ENCODE results near the gene OMP.

OMP gene

GRCh38 chr11:77071077-77071476, 31.6 kb upstream of the OMP start:
- H2AFZ ChIP-seq (ENCODE audit: low read depth), result no peak overlapping the region
- no peak overlapping the region for H3K9ac ChIP-seq
- TF ChIP-seq CTCF (conservative IDR thresholded peaks at IDR 0.05; ENCODE audit: low read depth, low read length), result no peak
- H3K4me1 ChIP-seq (ENCODE audit: low read depth, poor library complexity, severe bottlenecking), result no peaks in the 10 kb centered on the region
- H3K4me3 ChIP-seq (IDR thresholded peaks at IDR 0.05; ENCODE audit: insufficient read depth, low read depth, low read length), result no peak overlapping the region
- H3K79me2 ChIP-seq (ENCODE audit: insufficient read depth, low read depth), result no peaks in the 10 kb centered on the region
- H3K27me3 ChIP-seq (ENCODE audit: insufficient read depth, low read depth), result no peaks in the 10 kb centered on the region; the same call in 1 of the 2 replicates
- H3K27ac ChIP-seq, result no peak overlapping the region
- H4K20me1 ChIP-seq (ENCODE audit: insufficient read depth), result no peaks in the 10 kb centered on the region
- no peaks in the 10 kb centered on the region for H3K36me3 ChIP-seq (ENCODE audit: insufficient read depth)
- H3K4me2 ChIP-seq, result no peak overlapping the region

- Histone ChIP-seq H3K4me2 (no peak overlapping the region), H3K27me3 (ENCODE audit: insufficient read depth, low read depth) (no peaks in the 10 kb centered on the region; the same call in 1 of the 2 replicates), H4K20me1 (ENCODE audit: insufficient read depth) (no peaks in the 10 kb centered on the region), H3K4me3 (IDR thresholded peaks at IDR 0.05; ENCODE audit: insufficient read depth, low read depth, low read length) (no peak overlapping the region), H3K79me2 (ENCODE audit: insufficient read depth, low read depth) (no peaks in the 10 kb centered on the region), H2AFZ (ENCODE audit: low read depth) (no peak overlapping the region), H3K36me3 (ENCODE audit: insufficient read depth) (no peaks in the 10 kb centered on the region), H3K27ac (no peak overlapping the region), H3K9ac (no peak overlapping the region), H3K4me1 (ENCODE audit: low read depth, poor library complexity, severe bottlenecking) (no peaks in the 10 kb centered on the region)
- TF ChIP-seq CTCF (conservative IDR thresholded peaks at IDR 0.05; ENCODE audit: low read depth, low read length), result no peak
Observed at GRCh38 chr11:77071671-77072605, 30.7 kb upstream of the OMP start.

DNA sequence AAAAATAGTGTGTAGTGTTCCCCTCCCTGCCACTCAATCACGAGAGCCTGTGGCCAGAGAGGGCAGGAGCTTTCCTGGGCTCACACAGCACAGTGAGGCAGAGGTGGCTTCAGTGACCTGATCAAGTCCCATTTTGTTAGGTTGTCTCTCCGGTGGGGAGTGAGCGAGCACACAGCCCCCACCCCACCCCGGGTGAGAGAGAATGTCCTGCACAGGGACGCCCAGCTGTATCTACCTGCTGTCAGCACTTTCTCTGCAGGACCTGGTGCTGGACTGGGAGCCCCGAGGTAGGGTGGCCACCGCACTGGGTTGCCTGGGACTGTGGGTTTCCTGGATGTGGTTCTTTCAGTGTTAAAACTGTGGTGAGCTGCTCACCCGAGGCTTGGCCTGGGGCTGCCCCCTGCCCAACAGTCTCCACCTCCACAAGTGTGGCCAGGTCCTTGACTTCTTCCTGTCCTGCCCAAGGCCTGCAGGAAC, 29.8 kb upstream of the OMP start:
- TF ChIP-seq CTCF (conservative IDR thresholded peaks at IDR 0.05; ENCODE audit: low read depth, low read length), result no peak
- H3K79me2 ChIP-seq (ENCODE audit: insufficient read depth, low read depth), result no peaks in the 10 kb centered on the region
- no peak overlapping the region for H2AFZ ChIP-seq (ENCODE audit: low read depth)
- H3K27ac ChIP-seq, result no peak overlapping the region
- H4K20me1 ChIP-seq (ENCODE audit: insufficient read depth), result no peaks in the 10 kb centered on the region
- no peaks in the 10 kb centered on the region; the same call in 1 of the 2 replicates for H3K27me3 ChIP-seq (ENCODE audit: insufficient read depth, low read depth)
- H3K4me1 ChIP-seq (ENCODE audit: low read depth, poor library complexity, severe bottlenecking), result no peaks in the 10 kb centered on the region
- no peak overlapping the region for H3K4me2 ChIP-seq
- H3K4me3 ChIP-seq (IDR thresholded peaks at IDR 0.05; ENCODE audit: insufficient read depth, low read depth, low read length), result no peak overlapping the region
- H3K36me3 ChIP-seq (ENCODE audit: insufficient read depth), result no peaks in the 10 kb centered on the region
- no peak overlapping the region for H3K9ac ChIP-seq

DNA sequence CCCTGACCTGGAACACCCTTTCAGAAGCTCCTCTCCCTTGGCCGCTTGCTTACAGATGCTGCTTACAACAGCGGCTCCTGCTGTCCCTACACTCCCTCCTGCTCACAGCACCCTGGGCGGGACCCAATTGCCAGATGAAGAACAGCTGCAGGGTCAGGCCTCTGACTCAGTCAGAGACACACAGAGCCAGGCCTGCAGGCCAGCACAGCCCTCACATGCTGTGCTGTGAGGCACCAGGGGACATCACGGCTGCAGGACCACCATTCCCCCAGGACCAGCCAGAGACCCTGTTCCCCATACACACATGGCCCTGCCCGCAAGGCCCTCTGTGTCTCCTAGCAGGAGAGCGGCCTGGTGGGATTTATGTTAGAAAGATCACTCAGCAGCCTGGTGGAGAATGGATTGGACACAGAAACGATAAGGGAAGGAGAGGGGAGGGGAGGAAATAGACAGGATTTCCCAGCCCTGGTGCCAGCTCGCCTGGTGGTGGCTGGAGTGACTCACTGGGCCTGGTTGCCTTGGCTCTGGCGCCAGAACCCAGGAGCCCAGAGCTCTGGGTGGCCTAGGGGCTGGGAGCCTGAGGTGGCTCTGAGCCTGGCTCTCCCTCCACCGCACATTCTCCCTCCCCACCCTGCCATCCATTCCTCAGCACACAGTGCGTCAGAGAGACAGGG, 29.2 kb upstream of the OMP start:
- Histone ChIP-seq H3K27ac (no peak overlapping the region), H3K4me2 (no peak overlapping the region), H4K20me1 (ENCODE audit: insufficient read depth) (no peaks in the 10 kb centered on the region), H3K9ac (no peak overlapping the region), H3K4me1 (ENCODE audit: low read depth, poor library complexity, severe bottlenecking) (no peaks in the 10 kb centered on the region), H3K27me3 (ENCODE audit: insufficient read depth, low read depth) (no peaks in the 10 kb centered on the region; the same call in 1 of the 2 replicates), H3K79me2 (ENCODE audit: insufficient read depth, low read depth) (no peaks in the 10 kb centered on the region), H3K36me3 (ENCODE audit: insufficient read depth) (no peaks in the 10 kb centered on the region), H3K4me3 (IDR thresholded peaks at IDR 0.05; ENCODE audit: insufficient read depth, low read depth, low read length) (no peak overlapping the region), H2AFZ (ENCODE audit: low read depth) (no peak overlapping the region)
- no peak for TF ChIP-seq CTCF (conservative IDR thresholded peaks at IDR 0.05; ENCODE audit: low read depth, low read length)
